Stimulated activated effector memory CD8-positive, alpha-beta T cell treated with anti-CD3 and anti-CD28 coated beads, Interleukin-12 subunit alpha, Interleukin-12 subunit beta, amount 100 ng/mL, for 72 hours (primary cell): ENCODE measurements around the gene FADS1.

ENCODE experiments used
- ATAC-seq: fragments of 150-1000 bp; cut with Tn5 transposase; 2 replicates; pipeline ENCODE4 v1.10.0; 2021
- DNase-seq, 2 donors: peaks; one replicate each; pipeline ENCODE4 v3.0.0; 2021 to 2022; ENCODE audit warnings: low spot score in 2 of 2
- H3K27ac Mint-ChIP-seq: one replicate; pipeline ENCODE4 v1.8.0; 2022; ENCODE audit warnings: mild to moderate bottlenecking, mixed read lengths
- H3K36me3 Mint-ChIP-seq: one replicate; pipeline ENCODE4 v1.8.0; 2022; ENCODE audit warnings: mild to moderate bottlenecking, mixed read lengths
- H3K4me1 Mint-ChIP-seq: one replicate; pipeline ENCODE4 v1.8.0; 2022; ENCODE audit warnings: mixed read lengths
- H3K4me3 Mint-ChIP-seq: one replicate; pipeline ENCODE4 v1.8.0; 2022; ENCODE audit warnings: mild to moderate bottlenecking, mixed read lengths
- H3K9me3 Mint-ChIP-seq: one replicate; pipeline ENCODE4 v1.8.0; 2022; ENCODE audit warnings: mixed read lengths

FADS1 gene

DNA sequence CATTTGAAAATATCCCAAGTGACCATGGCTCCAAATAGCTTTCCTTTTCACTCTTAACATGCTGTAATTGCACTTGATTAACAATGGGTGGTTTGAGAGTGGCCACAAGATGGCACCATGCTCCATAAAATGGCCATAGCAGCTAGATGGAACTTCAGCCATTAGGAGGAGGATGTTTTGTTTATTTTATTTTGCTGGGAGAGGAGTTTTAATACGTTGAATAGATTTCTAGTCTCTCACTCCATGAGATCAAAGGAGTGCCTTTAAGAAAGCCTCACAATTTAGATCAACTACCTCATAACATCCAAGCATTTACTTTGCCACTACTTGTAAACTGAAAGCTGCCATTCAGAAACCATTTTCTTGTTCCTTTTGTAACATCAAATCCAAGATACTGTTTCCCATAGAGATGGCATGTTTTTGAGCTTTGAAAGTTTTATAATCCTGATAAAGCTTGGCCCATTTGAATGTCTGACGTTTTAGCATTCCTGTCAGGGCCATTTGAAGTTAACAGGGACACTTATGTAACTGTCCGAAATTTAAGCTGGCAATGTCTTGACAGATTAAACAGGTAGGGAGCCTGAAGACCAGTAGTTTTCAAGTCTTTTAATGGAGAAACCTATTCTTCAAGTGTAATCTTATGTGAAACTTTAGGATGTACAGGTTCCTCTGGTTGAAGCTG lies 19.4 kb downstream of the FADS1 start:
- H3K4me3 Mint-ChIP-seq: no peak overlapping the region
- H3K9me3 Mint-ChIP-seq: no peaks in the 10 kb centered on the region
- peaks cover 98% of the 10 kb centered on the region for H3K36me3 Mint-ChIP-seq
- peak; percentile 43 to 65 for DNase-seq
- H3K4me1 Mint-ChIP-seq: peaks cover 17% of the 10 kb centered on the region
- H3K27ac Mint-ChIP-seq: no peak overlapping the region
- no peak for ATAC-seq

DNA sequence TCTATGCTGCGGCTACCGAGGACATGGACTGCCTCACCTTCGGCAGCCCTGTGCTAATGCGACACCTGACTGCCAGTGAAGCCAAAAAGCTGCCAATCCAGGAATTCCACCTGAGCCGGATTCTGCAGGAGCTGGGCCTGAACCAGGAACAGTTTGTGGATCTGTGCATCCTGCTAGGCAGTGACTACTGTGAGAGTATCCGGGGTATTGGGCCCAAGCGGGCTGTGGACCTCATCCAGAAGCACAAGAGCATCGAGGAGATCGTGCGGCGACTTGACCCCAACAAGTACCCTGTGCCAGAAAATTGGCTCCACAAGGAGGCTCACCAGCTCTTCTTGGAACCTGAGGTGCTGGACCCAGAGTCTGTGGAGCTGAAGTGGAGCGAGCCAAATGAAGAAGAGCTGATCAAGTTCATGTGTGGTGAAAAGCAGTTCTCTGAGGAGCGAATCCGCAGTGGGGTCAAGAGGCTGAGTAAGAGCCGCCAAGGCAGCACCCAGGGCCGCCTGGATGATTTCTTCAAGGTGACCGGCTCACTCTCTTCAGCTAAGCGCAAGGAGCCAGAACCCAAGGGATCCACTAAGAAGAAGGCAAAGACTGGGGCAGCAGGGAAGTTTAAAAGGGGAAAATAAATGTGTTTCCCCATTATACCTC lies 20.8 kb downstream of the FADS1 start:
- Mint-ChIP-seq H3K27ac (no peak overlapping the region), H3K4me1 (peaks cover 26% of the 10 kb centered on the region), H3K9me3 (no peaks in the 10 kb centered on the region), H3K36me3 (peaks cover 96% of the 10 kb centered on the region), H3K4me3 (no peak overlapping the region)
- DNase-seq (no peak), ATAC-seq (no peak)

DNA sequence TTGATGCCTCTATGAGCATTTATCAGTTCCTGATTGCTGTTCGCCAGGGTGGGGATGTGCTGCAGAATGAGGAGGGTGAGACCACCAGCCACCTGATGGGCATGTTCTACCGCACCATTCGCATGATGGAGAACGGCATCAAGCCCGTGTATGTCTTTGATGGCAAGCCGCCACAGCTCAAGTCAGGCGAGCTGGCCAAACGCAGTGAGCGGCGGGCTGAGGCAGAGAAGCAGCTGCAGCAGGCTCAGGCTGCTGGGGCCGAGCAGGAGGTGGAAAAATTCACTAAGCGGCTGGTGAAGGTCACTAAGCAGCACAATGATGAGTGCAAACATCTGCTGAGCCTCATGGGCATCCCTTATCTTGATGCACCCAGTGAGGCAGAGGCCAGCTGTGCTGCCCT lies 21.3 kb downstream of the FADS1 start:
- Mint-ChIP-seq H3K9me3 (no peaks in the 10 kb centered on the region), H3K4me3 (no peak overlapping the region), H3K4me1 (peaks cover 26% of the 10 kb centered on the region), H3K27ac (no peak overlapping the region), H3K36me3 (peaks cover 98% of the 10 kb centered on the region)
- ATAC-seq (no peak), DNase-seq (no peak)

DNA sequence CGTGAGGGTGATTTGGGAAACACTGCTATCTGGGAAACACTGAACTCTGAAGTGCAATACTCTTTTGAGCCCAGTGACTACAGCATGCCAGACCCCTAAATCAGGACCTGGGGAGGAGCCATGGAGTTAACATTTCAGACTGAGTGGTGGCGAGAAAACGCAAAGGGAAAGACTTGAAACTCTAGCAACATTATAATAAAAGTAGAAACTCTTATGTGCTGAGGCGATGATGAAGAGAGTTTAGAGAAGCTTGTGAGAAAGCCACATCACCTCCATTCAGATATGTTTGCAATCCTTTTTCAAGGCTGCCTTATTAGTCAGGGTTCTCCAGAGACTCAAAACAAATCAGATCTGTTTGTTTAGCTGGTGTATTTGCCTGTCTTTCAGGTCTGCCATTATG lies 22.2 kb downstream of the FADS1 start:
- Mint-ChIP-seq H3K4me3 (peak overlapping the region; percentile 96), H3K9me3 (no peaks in the 10 kb centered on the region), H3K4me1 (peaks cover 35% of the 10 kb centered on the region), H3K36me3 (peaks cover 98% of the 10 kb centered on the region), H3K27ac (no peak overlapping the region)
- DNase-seq (no peak), ATAC-seq (no peak)

DNA sequence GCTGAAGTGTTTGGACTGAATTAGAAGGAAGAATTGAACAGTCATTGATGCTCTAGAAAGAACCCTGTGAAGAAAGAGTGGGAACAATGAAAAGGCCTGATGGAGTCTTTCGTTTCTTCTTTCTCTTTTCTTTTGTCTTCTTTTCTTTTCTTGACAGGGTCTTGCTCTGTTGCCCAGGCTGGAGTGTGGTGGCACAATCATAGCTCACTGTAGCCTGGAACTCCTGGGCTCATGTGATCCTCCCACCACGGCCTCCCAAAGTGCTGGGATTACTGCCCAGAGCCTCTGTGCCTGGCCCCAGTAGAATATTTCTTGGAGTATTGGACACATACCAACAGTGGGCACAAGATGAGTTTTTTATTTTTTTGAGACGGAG lies 23.0 kb downstream of the FADS1 start:
- H3K9me3 Mint-ChIP-seq: no peaks in the 10 kb centered on the region
- DNase-seq (no peak), ATAC-seq (no peak)
- H3K4me1 Mint-ChIP-seq: peaks cover 37% of the 10 kb centered on the region
- peaks cover 98% of the 10 kb centered on the region for H3K36me3 Mint-ChIP-seq
- H3K27ac Mint-ChIP-seq: peak overlapping the region; percentile 100
- H3K4me3 Mint-ChIP-seq: peak overlapping the region; percentile 96

DNA sequence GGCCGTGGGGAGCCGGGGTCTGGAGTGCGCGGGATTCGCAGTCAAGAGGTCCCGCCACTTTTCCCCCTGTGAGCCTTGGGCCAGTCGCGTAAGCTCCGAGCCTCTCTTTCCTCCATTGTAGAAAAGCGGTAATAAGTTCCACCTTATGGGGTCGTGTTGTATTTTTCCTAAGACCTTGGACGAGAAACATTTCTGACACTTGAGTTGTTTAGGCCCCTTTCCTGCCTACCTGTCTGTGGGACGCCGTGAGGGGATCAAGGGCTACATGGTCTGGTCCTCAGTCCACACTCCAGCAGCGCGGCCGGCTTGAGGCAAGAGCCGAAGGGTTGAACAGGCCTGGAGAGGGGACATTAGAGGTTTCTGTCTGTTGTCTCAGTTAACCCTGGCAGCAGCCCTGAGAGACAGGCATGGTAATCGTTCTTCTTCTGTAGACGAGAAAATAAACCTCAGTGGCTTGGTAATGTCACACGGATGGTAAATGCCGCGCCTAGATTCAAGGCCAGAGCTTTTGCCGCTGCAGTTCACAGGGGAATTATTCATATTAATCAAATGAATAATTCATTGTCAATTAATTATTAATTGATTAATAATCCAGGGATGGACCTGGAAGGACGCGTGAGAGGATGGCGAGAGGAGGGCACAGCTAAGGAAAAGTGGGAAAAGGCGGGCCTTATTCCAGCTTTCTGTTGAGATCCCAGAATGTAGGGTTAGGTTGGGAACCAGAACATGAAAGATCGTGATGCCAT lies 23.5 kb downstream of the FADS1 start:
- Mint-ChIP-seq H3K27ac (peak overlapping the region; percentile 100), H3K4me3 (peak overlapping the region; percentile 96), H3K4me1 (peaks cover 38% of the 10 kb centered on the region), H3K36me3 (peaks cover 98% of the 10 kb centered on the region), H3K9me3 (no peaks in the 10 kb centered on the region)
- DNase-seq (peak in 1 of 2 donors; percentile 58), ATAC-seq (peak; percentile 43)

DNA sequence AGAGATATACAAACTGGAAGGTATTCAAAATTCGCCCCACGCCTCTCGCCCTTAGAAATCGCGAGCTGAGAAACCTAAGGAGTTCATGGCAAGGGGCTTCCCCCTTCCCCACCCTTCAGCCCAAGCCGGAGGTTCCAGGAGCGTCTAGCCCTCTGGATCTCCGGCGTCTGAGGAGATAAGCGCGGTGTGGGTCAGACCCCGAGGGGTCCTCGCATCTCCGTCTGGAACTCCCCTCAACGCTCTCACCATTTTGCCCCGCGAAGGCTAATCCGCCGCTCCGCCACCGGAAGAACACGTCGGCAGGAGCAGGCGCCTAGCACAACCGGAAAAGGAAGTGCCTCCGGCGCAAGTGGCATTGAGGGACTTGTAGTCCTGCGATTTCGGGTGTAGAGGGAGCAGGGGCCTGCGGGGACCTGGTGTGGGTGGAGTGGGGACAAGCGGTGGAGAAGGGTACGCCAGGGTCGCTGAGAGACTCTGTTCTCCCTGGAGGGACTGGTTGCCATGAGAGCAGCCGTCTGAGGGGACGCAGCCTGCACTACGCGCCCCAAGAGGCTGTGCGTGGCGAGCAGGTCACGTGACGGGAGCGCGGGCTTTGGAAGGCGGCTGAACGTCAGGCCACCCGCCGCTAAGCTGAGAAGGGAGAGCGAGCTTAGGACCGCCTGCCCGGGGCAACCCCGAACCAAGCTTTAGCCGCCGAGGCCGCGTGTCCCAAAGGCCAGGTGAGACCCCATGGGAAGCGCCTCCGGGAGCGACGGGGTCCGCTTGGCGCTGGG lies 24.3 kb downstream of the FADS1 start, which contains the start of the genes FEN1 and TMEM258:
FEN1 (plus strand) TSS at position 602 of the 773 bp plus-strand sequence. CDS start 2,451 bp downstream, outside the sequence.
TMEM258 (minus strand) TSS at position 290 of the 773 bp plus-strand sequence; CDS start at position 249, 41 bp downstream.
- Mint-ChIP-seq H3K36me3 (peaks cover 98% of the 10 kb centered on the region), H3K27ac (peak within 1 kb of the TSS; percentile 100), H3K4me1 (peaks cover 43% of the 10 kb centered on the region), H3K4me3 (peak within 1 kb of the TSS; percentile 96), H3K9me3 (no peaks in the 10 kb centered on the region)
- peak; percentile 92 for ATAC-seq
- DNase-seq: peak; percentile 87 to 95

DNA sequence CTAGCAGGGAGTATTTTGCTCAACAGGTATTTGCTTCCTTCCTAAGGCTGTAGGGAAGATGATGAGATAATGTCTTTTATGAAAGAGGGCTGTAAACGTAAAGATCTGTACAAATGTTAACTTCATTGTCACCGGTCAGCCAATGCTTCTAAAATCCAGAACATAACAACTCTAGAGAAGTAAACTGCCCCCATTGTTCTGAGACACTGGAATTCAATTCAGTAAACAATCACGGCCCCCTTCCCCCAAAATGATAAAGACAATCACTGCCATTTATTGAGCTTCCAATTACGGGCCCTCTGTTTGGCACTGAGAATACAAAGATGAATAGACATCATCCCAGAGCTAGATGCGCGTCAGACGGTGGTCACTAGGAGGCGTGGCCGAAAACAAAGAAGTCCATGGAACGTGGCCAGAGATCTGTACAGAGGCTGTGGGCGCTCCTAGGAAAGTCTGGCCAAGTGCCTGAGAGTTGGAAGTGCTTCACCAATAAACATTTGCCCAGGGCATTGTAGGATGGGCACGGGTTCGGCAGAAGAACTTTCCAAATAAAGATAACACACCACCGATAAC lies 25.0 kb downstream of the FADS1 start:
- Mint-ChIP-seq H3K36me3 (peaks cover 98% of the 10 kb centered on the region), H3K4me1 (peaks cover 40% of the 10 kb centered on the region), H3K27ac (peak overlapping the region; percentile 100), H3K9me3 (no peaks in the 10 kb centered on the region), H3K4me3 (peak overlapping the region; percentile 96)
- ATAC-seq (peak; percentile 68), DNase-seq (peak; percentile 25 to 64)

DNA sequence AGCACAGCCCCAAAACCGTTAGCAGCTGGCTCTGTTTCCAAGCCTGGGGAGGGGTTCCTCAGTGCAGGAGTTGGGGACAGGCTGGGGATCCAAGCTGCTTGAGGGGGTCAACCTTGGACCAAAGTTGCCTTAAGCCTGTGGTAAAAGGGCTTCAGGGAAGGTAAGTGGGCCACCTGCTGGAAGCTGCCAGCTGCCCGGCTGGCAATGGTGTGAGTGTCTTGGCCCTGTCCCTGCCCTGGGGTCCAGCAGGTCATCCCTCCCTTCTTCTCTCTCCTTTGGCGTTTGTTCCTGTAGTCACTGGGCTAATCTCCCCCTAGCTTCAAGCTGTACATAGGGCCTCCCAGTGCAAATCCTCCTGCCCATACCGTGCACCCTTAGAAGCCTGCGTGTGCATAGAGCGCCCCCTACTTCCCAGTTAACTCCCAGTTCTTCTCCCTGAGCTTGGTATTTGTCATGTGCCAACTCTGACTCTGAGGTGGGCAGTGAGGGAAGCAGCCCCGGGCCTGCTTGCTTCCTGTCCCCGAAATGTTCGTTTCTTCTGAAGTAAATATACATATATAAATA lies 28.8 kb downstream of the FADS1 start:
- Mint-ChIP-seq H3K27ac (no peak overlapping the region), H3K4me1 (peaks cover 32% of the 10 kb centered on the region), H3K4me3 (no peak overlapping the region), H3K36me3 (peaks cover 95% of the 10 kb centered on the region), H3K9me3 (no peaks in the 10 kb centered on the region)
- ATAC-seq: no peak
- DNase-seq: no peak

DNA sequence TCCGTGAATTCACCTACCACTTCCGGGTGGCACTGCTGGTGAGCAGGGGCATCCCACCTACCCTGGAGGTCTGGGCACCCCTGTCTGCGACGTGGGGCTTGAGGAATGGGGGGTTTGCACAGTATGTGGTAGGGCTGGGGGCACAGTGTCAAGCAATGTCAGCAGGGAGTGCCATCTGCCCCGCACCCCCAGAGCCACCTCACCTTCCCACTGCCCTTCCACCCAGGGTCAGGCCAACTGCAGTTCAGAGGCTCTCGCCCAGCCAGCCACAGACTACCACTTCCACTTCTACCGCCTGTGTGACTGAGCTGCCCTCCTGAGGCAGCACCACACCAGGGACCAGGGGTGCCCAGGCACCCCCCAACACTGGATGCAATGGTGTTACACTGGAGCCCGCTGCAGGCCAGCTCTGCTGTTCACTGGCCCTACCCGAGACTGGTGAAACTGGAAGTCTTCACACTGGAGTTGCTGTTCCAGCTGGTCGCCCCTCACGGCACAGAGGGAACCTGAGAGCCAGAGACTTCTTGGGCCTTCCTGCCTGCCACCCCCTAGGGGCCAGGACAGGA lies 30.9 kb downstream of the FADS1 start:
- Mint-ChIP-seq H3K36me3 (peaks cover 83% of the 10 kb centered on the region), H3K4me3 (no peak overlapping the region), H3K9me3 (no peaks in the 10 kb centered on the region), H3K4me1 (peaks cover 23% of the 10 kb centered on the region), H3K27ac (peak overlapping the region; percentile 50)
- ATAC-seq (no peak), DNase-seq (no peak)

DNA sequence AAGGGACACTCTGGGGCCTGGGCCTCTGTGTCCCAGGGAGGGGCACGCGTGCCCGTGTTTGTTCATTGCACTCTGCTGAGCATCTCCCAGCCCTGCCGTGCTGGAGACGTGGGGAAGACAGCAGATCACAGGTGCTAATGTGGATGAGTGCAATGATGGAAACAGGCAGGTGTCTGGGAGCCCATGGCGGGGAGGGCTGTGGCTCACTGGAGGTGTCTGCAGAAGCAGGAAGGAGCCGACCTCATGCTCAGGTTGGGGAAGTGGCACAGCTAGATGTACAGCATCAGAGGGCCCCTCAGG lies 32.3 kb downstream of the FADS1 start:
- DNase-seq (no peak), ATAC-seq (no peak)
- H3K4me3 Mint-ChIP-seq: no peak overlapping the region
- peaks cover 13% of the 10 kb centered on the region for H3K4me1 Mint-ChIP-seq
- peak overlapping the region; percentile 83 for H3K27ac Mint-ChIP-seq
- H3K9me3 Mint-ChIP-seq: no peaks in the 10 kb centered on the region
- peaks cover 68% of the 10 kb centered on the region for H3K36me3 Mint-ChIP-seq

DNA sequence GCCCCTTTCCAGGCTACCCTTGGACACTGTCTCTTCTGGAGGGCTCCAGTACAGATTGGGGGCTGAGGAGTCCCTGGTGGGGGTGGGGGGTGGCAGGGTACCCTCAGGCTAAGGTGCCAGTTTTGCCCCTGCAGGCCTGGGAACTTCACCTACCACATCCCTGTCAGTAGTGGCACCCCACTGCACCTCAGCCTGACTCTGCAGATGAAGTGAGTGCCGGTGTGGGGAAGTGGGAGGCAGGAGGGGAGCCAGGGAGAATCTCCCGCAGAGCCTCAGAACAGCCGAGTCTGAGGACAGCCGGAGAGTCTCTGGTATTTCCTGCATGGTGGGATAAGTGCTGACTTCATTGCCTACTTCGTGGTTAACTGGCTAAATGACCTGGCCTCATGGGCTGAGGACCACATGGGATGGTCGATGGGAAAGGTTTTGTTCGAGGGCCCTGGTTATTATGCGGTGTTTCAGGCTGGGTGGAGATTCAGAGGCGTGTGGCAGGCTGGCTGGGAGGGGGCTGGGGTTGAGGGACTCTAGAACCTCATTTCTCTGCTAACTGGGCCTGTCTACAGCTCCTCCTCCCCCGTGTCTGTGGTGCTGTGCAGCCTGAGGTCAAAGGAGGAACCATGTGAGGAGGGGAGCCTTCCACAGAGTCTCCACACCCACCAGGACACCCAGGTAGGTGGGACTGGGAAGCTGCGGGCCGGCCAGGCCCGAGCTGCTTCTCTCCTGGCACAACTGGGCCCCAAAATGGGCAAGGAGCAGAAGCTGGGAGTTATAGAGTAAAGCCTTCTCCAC lies 32.9 kb downstream of the FADS1 start:
- H3K36me3 Mint-ChIP-seq: peaks cover 63% of the 10 kb centered on the region
- no peak overlapping the region for H3K4me3 Mint-ChIP-seq
- H3K27ac Mint-ChIP-seq: peak overlapping the region; percentile 83
- peaks cover 11% of the 10 kb centered on the region for H3K4me1 Mint-ChIP-seq
- ATAC-seq: no peak
- no peaks in the 10 kb centered on the region for H3K9me3 Mint-ChIP-seq
- DNase-seq: no peak

DNA sequence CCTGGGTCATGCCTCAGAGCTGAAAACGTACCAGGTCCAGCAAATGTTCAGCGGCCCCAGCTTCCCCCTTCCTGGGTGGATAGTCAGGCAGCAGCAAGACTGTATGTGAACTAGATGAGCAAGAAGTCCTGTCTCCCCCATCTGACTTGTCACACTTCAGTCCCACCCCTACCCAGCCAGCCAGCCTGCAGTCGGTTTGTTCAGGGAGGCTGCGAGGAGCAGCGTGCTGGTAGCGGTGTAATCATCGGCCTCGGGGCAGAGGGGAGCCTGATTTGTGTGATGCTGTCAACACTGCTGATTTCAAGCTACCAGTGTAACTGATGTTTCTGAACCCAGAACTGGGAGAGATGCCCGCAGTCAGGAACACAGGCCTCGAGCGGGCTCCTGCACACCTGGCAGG lies 34.0 kb downstream of the FADS1 start:
- H3K9me3 Mint-ChIP-seq: no peaks in the 10 kb centered on the region
- peaks cover 52% of the 10 kb centered on the region for H3K36me3 Mint-ChIP-seq
- H3K4me3 Mint-ChIP-seq: no peak overlapping the region
- no peak for ATAC-seq
- peaks cover 11% of the 10 kb centered on the region for H3K4me1 Mint-ChIP-seq
- no peak for DNase-seq
- H3K27ac Mint-ChIP-seq: peak overlapping the region; percentile 64

DNA sequence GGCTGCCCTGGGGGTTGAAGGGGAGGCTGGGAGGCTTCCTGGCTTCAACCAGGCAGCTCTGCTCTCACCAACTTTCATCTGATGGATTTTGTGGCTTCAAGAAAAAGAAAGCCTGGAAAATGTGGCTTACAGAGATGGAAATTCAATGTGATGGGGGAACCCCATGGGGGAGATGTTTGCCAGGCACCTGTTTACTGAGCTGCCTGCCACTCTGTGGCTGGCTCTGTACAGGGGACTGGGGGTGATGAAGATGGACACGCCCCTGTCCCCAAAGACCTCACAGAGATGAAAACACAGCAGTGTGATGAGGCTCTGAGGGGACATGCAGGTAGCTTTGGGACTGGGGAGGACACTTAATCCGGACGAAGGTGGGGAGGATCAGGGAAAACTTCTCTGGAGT lies 34.5 kb downstream of the FADS1 start:
- Mint-ChIP-seq H3K4me1 (peaks cover 14% of the 10 kb centered on the region), H3K27ac (no peak overlapping the region), H3K4me3 (no peak overlapping the region), H3K9me3 (no peaks in the 10 kb centered on the region), H3K36me3 (peaks cover 46% of the 10 kb centered on the region)
- ATAC-seq (no peak), DNase-seq (no peak)
